Spleen (tissue), 11 donors: ENCODE results near the gene CFHR1. TPM values are rescaled to one million over a fixed set of nuclear protein-coding genes. Genes with fewer than 3 reads are reported as not detected.

ENCODE experiments used
- DNase-seq: peaks from one replicate; pipeline ENCODE4 v3.0.0-alpha.2; 2020
- H3K27ac ChIP-seq, 8 donors: fragments of 200-600 bp; sonication (generic) in 7 of 8; 1 replicate in 4 of 8; 2 replicates in 4 of 8; pipeline versions ENCODE4 v1.5.0 to v1.8.0; 2016 to 2021; ENCODE audit warnings: inconsistent platforms in 4 of 8, mild to moderate bottlenecking in 4 of 8, moderate library complexity in 1 of 8
- H3K27me3 ChIP-seq, 7 donors: fragments of 200-600 bp; sonication (generic) in 6 of 7; replicated peaks in 1 of 7; 1 replicate in 4 of 7; 2 replicates in 3 of 7; pipeline versions ENCODE4 v1.5.0 to v1.8.0; 2016 to 2021; ENCODE audit warnings: inconsistent platforms in 3 of 7, mild to moderate bottlenecking in 1 of 7
- H3K36me3 ChIP-seq, 6 donors: fragments of 200-600 bp; sonication (generic) in 5 of 6; 1 replicate in 4 of 6; 2 replicates in 2 of 6; pipeline versions ENCODE4 v1.5.0 to v1.8.0; 2016 to 2021; ENCODE audit warnings: inconsistent platforms in 2 of 6
- H3K4me1 ChIP-seq, 6 donors: fragments of 200-600 bp; sonication (generic) in 5 of 6; 1 replicate in 3 of 6; 2 replicates in 3 of 6; pipeline versions ENCODE4 v1.5.0 to v1.8.0; 2016 to 2021; ENCODE audit warnings: inconsistent platforms in 3 of 6
- H3K4me3 ChIP-seq, 8 donors: fragments of 200-600 bp; sonication (generic) in 7 of 8; 1 replicate in 4 of 8; 2 replicates in 4 of 8; pipeline versions ENCODE4 v1.5.0 to v1.8.0; 2016 to 2021; ENCODE audit warnings: inconsistent platforms in 4 of 8, mild to moderate bottlenecking in 4 of 8, moderate library complexity in 2 of 8
- H3K9me3 ChIP-seq, 8 donors: fragments of 200-600 bp; sonication (generic) in 7 of 8; 1 replicate in 4 of 8; 2 replicates in 4 of 8; pipeline versions ENCODE4 v1.5.0 to v1.8.0; 2016 to 2021; ENCODE audit warnings: inconsistent platforms in 4 of 8
- POLR2A ChIP-seq, 3 donors: fragments of 450-650 bp; IDR thresholded peaks; one replicate each; pipeline ENCODE4 v1.5.1; 2017; ENCODE audit warnings: antibody characterized with exemption in 3 of 3, mild to moderate bottlenecking in 1 of 3
- POLR2AphosphoS5 ChIP-seq, 3 donors: sonication (generic); formaldehyde crosslinking; IDR thresholded peaks; one replicate each; pipeline ENCODE4 v1.5.1; 2017; ENCODE audit warnings: antibody characterized with exemption in 3 of 3
- WGBS, 5 donors: extraction: QIAGEN DNeasy Blood & Tissue Kit in 3 of 5; methylation state at CpG; one replicate each; pipeline versions ENCODE4 v1.1.5 to v1.1.7; 2013 to 2018; 5-methylcytosine and 5-hydroxymethylcytosine counted together
- intact Hi-C: fragments of 100-400 bp; cut with DNase I; formaldehyde crosslinking; loops from one replicate; pipeline ENCODE4 v1.15.0; 2023; ENCODE audit warnings: low total_unique reads
- polyA plus RNA-seq, 3 donors: library from polyadenylated mRNA; stranded (reverse); fragments of 200-250 nt; gene quantifications; one replicate each; pipeline ENCODE4 v1.2.1, GENCODE V29; 2013
- total RNA-seq, 7 donors: library from RNA; depleted of rRNA in 3 of 7; stranded (reverse); fragments of >200 nt in 3 of 7; fragmentation: NEBNext Ultra II Directional in 4 of 7; extraction: Animal tissue kit (Norgen Biotek cat#: 25700) in 4 of 7; gene quantifications; one replicate each; pipeline versions ENCODE4 v1.1.0 to v1.2.1, GENCODE V29; 2016 to 2021
- TF ChIP-seq, protein P1 (sequence below), 11 experiments: fragments of 200-600 bp in 7 of 11; fragments of 450-650 bp in 4 of 11; sonication (generic) in 4 of 11; IDR thresholded peaks in 8 of 11; conservative IDR thresholded peaks in 3 of 11; 1 replicate in 7 of 11; 2 replicates in 4 of 11; pipeline versions ENCODE4 v1.4.0 to v1.8.0; 2016 to 2021; ENCODE audit warnings: antibody characterized with exemption in 11 of 11, inconsistent platforms in 4 of 11, mild to moderate bottlenecking in 1 of 11
- donor health status: healthy with polysubstance abuse.
- donor health status: DM: no; HTN: no; CAD: no; lungs with moderate emphysema.
- donor health status: DM: no; HTN: no; CAD: no.
- donor health status: Bipolar disorder and iron deficiency.
- donor health status: healthy.
- donor health status: DM: no; HTN: no; CAD: no.
- donor health status: DM: yes; HTN: yes; CAD: no.

CFHR1 gene
- total and polyA plus RNA-seq, 10 donors: 0.59 to 24.6 (median 5.7) TPM

DNA sequence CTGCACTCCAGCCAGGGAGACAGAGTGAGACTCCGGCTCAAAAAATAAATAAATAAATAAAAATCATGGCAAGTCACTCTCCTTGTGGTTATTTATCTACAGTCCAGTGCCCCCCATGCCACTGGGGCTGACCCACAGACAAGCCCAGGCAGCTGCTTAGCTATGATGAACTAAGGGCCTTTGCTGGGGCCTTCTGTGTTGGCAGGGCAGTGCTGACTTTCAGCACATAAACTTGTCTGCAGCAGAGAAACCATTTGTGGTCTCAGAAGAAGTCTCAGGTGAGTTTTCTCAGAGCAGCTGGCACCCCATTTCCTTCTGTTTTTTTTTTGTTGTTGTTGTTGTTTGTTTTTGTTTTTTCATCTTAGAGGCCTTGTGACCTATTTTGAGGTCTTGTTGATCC lies 47.4 kb downstream of the CFHR1 start:
- no peaks in the 10 kb centered on the region for H3K36me3 ChIP-seq
- H3K9me3 ChIP-seq: peaks cover 0 to 7% (median 0%) of the 10 kb centered on the region in 8 donors
- H3K4me1 ChIP-seq: no peaks in the 10 kb centered on the region
- no peak overlapping the region for H3K27ac ChIP-seq
- no peaks in the 10 kb centered on the region for H3K27me3 ChIP-seq
- intact Hi-C loops: no loop called here
- no peak overlapping the region for H3K4me3 ChIP-seq
- no peak for TF ChIP-seq POLR2AphosphoS5 (IDR thresholded peaks at IDR 0.05)
- TF ChIP-seq POLR2A (IDR thresholded peaks at IDR 0.05): no peak
- WGBS, 5 donors: 88 to 100% (median 92%) methylated on average over 1 of the region's 1 CpG
- DNase-seq: no peak

DNA sequence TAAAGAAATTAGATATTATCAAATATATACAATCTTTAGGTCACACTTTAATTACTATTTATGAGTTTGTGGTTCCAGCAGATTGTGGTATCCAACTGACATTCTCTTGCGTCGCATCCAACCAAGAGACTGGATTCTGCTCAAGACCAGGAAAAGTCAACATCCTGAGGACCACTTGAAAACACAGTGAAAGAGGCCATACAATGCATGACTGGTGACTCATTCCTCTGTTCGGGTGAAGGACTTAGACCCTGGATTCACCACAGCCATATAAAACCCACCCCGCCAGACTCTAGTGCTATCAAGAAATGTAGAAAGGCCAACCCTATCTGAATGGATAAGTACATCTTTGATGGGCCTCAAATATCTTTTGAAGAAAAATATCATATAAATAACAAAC lies 53.9 kb downstream of the CFHR1 start:
- intact Hi-C loops: no loop called here
- peaks cover 0 to 7% (median 0%) of the 10 kb centered on the region in 7 donors for H3K27me3 ChIP-seq
- no peaks in the 10 kb centered on the region for H3K4me1 ChIP-seq
- TF ChIP-seq, protein P1, sequence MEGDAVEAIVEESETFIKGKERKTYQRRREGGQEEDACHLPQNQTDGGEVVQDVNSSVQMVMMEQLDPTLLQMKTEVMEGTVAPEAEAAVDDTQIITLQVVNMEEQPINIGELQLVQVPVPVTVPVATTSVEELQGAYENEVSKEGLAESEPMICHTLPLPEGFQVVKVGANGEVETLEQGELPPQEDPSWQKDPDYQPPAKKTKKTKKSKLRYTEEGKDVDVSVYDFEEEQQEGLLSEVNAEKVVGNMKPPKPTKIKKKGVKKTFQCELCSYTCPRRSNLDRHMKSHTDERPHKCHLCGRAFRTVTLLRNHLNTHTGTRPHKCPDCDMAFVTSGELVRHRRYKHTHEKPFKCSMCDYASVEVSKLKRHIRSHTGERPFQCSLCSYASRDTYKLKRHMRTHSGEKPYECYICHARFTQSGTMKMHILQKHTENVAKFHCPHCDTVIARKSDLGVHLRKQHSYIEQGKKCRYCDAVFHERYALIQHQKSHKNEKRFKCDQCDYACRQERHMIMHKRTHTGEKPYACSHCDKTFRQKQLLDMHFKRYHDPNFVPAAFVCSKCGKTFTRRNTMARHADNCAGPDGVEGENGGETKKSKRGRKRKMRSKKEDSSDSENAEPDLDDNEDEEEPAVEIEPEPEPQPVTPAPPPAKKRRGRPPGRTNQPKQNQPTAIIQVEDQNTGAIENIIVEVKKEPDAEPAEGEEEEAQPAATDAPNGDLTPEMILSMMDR (IDR thresholded peaks at IDR 0.05 in 8 of 11, conservative IDR thresholded peaks at IDR 0.05 in 3 of 11): no peak
- TF ChIP-seq POLR2A (IDR thresholded peaks at IDR 0.05) (no peak), POLR2AphosphoS5 (IDR thresholded peaks at IDR 0.05) (no peak)
- 88 to 93% (median 90%) methylated on average over 4 of the region's 4 CpGs for WGBS, 5 donors
- no peak overlapping the region for H3K4me3 ChIP-seq
- no peaks in the 10 kb centered on the region for H3K9me3 ChIP-seq
- H3K36me3 ChIP-seq: no peaks in the 10 kb centered on the region
- no peak overlapping the region for H3K27ac ChIP-seq
- no peak for DNase-seq

DNA sequence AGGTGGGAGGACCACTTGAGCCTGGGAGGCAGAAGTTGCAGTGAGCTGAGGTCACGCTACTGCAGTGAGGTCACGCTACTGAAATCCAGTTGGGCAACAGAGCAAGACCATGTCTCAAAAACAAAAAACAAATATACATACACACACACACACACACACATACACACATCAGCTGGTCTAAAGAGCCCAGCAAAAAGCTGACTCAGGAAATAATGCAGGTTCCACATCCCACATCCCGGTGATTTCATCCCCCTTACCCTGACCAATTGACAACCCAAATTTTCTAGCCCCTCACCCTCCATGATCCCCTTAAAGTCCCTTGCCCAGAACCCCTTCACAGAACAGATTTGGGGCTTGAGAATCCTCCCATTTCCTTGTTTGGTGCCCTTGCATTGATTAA lies 56.4 kb downstream of the CFHR1 start:
- no peak for DNase-seq
- H3K27me3 ChIP-seq: peaks cover 0 to 11% (median 0%) of the 10 kb centered on the region in 7 donors
- H3K9me3 ChIP-seq: no peaks in the 10 kb centered on the region
- no peak overlapping the region for H3K27ac ChIP-seq
- TF ChIP-seq POLR2AphosphoS5 (IDR thresholded peaks at IDR 0.05) (no peak), POLR2A (IDR thresholded peaks at IDR 0.05) (no peak)
- TF ChIP-seq, protein P1 (IDR thresholded peaks at IDR 0.05 in 8 of 11, conservative IDR thresholded peaks at IDR 0.05 in 3 of 11): no peak
- H3K36me3 ChIP-seq: no peaks in the 10 kb centered on the region
- H3K4me1 ChIP-seq: no peaks in the 10 kb centered on the region
- H3K4me3 ChIP-seq: no peak overlapping the region
- WGBS, 5 donors: 75 to 97% (median 93%) methylated on average over 3 of the region's 3 CpGs
- intact Hi-C loops: no loop called here

DNA sequence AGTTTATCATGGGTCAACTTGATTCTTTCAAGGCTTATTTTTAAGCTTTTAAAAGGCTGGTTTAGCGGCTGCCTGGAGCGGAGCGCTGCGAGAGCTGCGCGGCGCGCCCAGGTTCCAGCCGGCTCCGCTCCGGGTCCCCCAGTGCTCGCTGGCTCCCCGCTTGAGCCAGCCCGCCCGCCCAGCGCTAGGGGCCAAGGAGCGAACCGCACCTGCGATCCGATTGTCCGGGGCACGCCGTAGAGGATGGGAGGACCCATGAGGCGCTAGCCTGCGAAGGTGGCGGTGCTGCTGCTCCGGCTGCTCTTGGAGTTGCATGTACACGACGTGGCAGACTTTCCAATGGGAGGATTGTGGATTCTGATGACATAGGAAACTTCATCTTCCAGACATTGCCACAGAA lies 58.4 kb downstream of the CFHR1 start:
- 6 to 15% (median 13%) methylated on average over 13 to 29 of the region's 29 CpGs for WGBS, 5 donors
- Histone ChIP-seq H3K27me3 (peaks cover 0 to 11% (median 0%) of the 10 kb centered on the region in 7 donors), H3K4me1 (no peaks in the 10 kb centered on the region), H3K9me3 (peaks cover 0 to 4% (median 0%) of the 10 kb centered on the region in 8 donors), H3K4me3 (peak overlapping the region in 1 of 8 donors; percentile 9), H3K36me3 (no peaks in the 10 kb centered on the region), H3K27ac (no peak overlapping the region)
- intact Hi-C loops: no loop called here
- peak; percentile 70 for DNase-seq
- TF ChIP-seq POLR2AphosphoS5 (IDR thresholded peaks at IDR 0.05): no peak

Other genes with a start within 250 kb of the CFHR1 start
- 1 to 10 TPM in 5 of 7 donors, under 1 TPM in 2; 0.77 to 1.2 (median 1.0) TPM for gene KCNT2, start 211.3 kb upstream of the CFHR1 start, total RNA-seq
- under 1 TPM; 0.04 to 0.13 (median 0.12) TPM for gene KCNT2, start 211.3 kb upstream of the CFHR1 start, polyA plus RNA-seq
- 10 to 100 TPM; 10.8 to 42.7 (median 18.0) TPM for gene CFH, start 167.7 kb upstream of the CFHR1 start, total RNA-seq
- gene CFH, start 167.7 kb upstream of the CFHR1 start, polyA plus RNA-seq: 1 to 10 TPM; 7.2 to 7.5 (median 7.3) TPM
- under 1 TPM in 4 of 7 donors, not detected in 3; 0.35 to 0.77 (median 0.64) TPM for gene CFHR3, start 44.9 kb upstream of the CFHR1 start, total RNA-seq
- gene CFHR3, start 44.9 kb upstream of the CFHR1 start, polyA plus RNA-seq: under 1 TPM; 0.08 to 0.80 (median 0.67) TPM
- gene CFHR4, start 68.3 kb downstream of the CFHR1 start, total RNA-seq: under 1 TPM in 2 of 7 donors, not detected in 5; 0.32 to 0.40 TPM
- not detected for gene CFHR4, start 68.3 kb downstream of the CFHR1 start, polyA plus RNA-seq
- not detected for gene CFHR2, start 124.0 kb downstream of the CFHR1 start, total RNA-seq
- not detected for gene CFHR2, start 124.0 kb downstream of the CFHR1 start, polyA plus RNA-seq
- gene CFHR5, start 157.8 kb downstream of the CFHR1 start, total RNA-seq: not detected
- not detected for gene CFHR5, start 157.8 kb downstream of the CFHR1 start, polyA plus RNA-seq
- not detected for gene F13B, start 247.5 kb downstream of the CFHR1 start, total RNA-seq
- not detected for gene F13B, start 247.5 kb downstream of the CFHR1 start, polyA plus RNA-seq